Heart right ventricle (tissue), 16 donors: ENCODE data around the gene EEA1. TPM values are rescaled to one million over a fixed set of nuclear protein-coding genes. Genes with fewer than 3 reads are reported as not detected.

ENCODE experiments used
- ATAC-seq, 8 donors: fragments of 200-7000 bp; cut with Tn5 transposase; one replicate each; pipeline ENCODE4 v1.9.1; 2020; ENCODE audit warnings: mild to moderate bottlenecking in 8 of 8, moderate library complexity in 8 of 8, moderate number of reproducible peaks in 1 of 8
- DNase-seq, 2 donors: peaks; one replicate each; pipeline ENCODE4 v3.0.0-alpha.2; 2020
- H3K27ac ChIP-seq, 10 donors: fragments of 200-600 bp; sonication (generic) in 2 of 10; one replicate each; pipeline versions ENCODE4 v1.5.0 to v1.8.0; 2020 to 2022; ENCODE audit warnings: mild to moderate bottlenecking in 3 of 10
- H3K27me3 ChIP-seq, 7 donors: fragments of 200-600 bp; one replicate each; pipeline ENCODE4 v1.8.0; 2021 to 2022; ENCODE audit warnings: mild to moderate bottlenecking in 2 of 7
- H3K36me3 ChIP-seq, 9 donors: fragments of 200-600 bp; sonication (generic) in 1 of 9; one replicate each; pipeline versions ENCODE4 v1.5.0 to v1.8.0; 2020 to 2022; ENCODE audit warnings: mild to moderate bottlenecking in 2 of 9
- H3K4me1 ChIP-seq, 9 donors: fragments of 200-600 bp; sonication (generic) in 1 of 9; one replicate each; pipeline versions ENCODE4 v1.5.0 to v1.8.0; 2020 to 2022; ENCODE audit warnings: mild to moderate bottlenecking in 4 of 9
- H3K4me3 ChIP-seq, 10 donors: fragments of 200-600 bp; sonication (generic) in 2 of 10; one replicate each; pipeline versions ENCODE4 v1.5.0 to v1.8.0; 2020 to 2022; ENCODE audit warnings: mild to moderate bottlenecking in 7 of 10, moderate library complexity in 2 of 10
- H3K9me3 ChIP-seq, 11 donors: fragments of 200-600 bp in 10 of 11; sonication (generic) in 2 of 11; one replicate each; pipeline versions ENCODE4 v1.5.0 to v1.8.0; 2013 to 2022; ENCODE audit warnings: mild to moderate bottlenecking in 2 of 11, control low read depth in 1 of 11, moderate library complexity in 1 of 11
- CTCF ChIP-seq, 9 donors: fragments of 200-600 bp; sonication (generic) in 2 of 9; IDR thresholded peaks; one replicate each; pipeline versions ENCODE4 v1.5.0 to v1.8.0; 2021 to 2022; ENCODE audit warnings: antibody characterized with exemption in 9 of 9, mild to moderate bottlenecking in 5 of 9, moderate library complexity in 1 of 9
- WGBS, 2 donors: extraction: QIAGEN DNeasy Blood & Tissue Kit; methylation state at CpG; one replicate each; pipeline ENCODE4 v1.1.7; 2013; ENCODE audit warnings: inconsistent platforms in 1 of 2; 5-methylcytosine and 5-hydroxymethylcytosine counted together
- intact Hi-C, 10 donors: fragments of 100-400 bp; cut with DNase I; formaldehyde crosslinking; loops; one replicate each; pipeline versions ENCODE4 v1.11.1 to v1.14.2; 2022
- long read RNA-seq, 3 donors: library from polyadenylated mRNA; unstranded; transcript quantifications; one replicate each; pipeline ENCODE4 v2.0.0, GENCODE V29; 2020 to 2021
- polyA plus RNA-seq, 2 donors: library from polyadenylated mRNA; stranded (reverse); fragments of 200-250 nt; gene quantifications; one replicate each; pipeline ENCODE4 v1.2.3, GENCODE V29; 2013
- total RNA-seq, 10 donors: library from RNA; stranded (reverse); fragmentation: NEBNext Ultra II Directional in 3 of 10; extraction: Animal tissue kit (Norgen Biotek cat#: 25700) in 3 of 10; gene quantifications; one replicate each; pipeline versions ENCODE4 v1.2.1 to v1.2.4, GENCODE V29; 2021 to 2023
- donor health status: Arrhythmogenic right ventricular cardiomyopathy.
- donor health status: ischemic (EF 13 %, LVEDD 7.1; RV severe dilation, severe dysfunction).
- donor health status: healthy with polysubstance abuse.
- donor health status: DM: no; HTN: yes; CAD: no.
- donor health status: DM: no; HTN: no; CAD: no.
- donor health status: ischemic (EF 25% LVEDD 6.9; RV normal size, moderate dysfunction).
- donor health status: ischemic (EF 25% LVEDD 5.7; RV mildly dilated, moderate dysfunction).
- donor health status: healthy.
- donor health status: DM: yes; HTN: yes; CAD: no.
- donor health status: Ischemic cardiomyopathy.
- donor health status: ischemic (EF 35%, LVEDD 5.7; RV mildly dilated, moderate dysfunction).
- donor health status: nonischemic (EF 11% LVEDD 7.7; RV severe dilation, severe dysfunction).
- donor health status: DM: yes; HTN: yes; CAD: no.
- donor health status: PGD.
- donor health status: ischemic (EF 29% LVEDD 5.4; RV normal size, mild dysfunction).
- donor health status: nonischemic (EF 23%, LVEDD 6.1; RV moderate dilation, normal function).

EEA1 gene
- total RNA-seq: 10 to 100 TPM; 21.7 to 41.6 (median 33.8) TPM
- polyA plus RNA-seq: 1 to 10 TPM; 2.6 to 5.9 TPM
- long read RNA-seq, donor 1, partial matches to known transcripts: 25 of 28 reads
- long read RNA-seq, donor 1, other reads (novel, unspliced or antisense): 3 of 28 reads
- long read RNA-seq, donor 2, partial matches to known transcripts: 29 of 31 reads
- long read RNA-seq, donor 2, other reads (novel, unspliced or antisense): 2 of 31 reads
- long read RNA-seq, donor 3, partial matches to known transcripts: 46 of 53 reads
- long read RNA-seq, donor 3, other reads (novel, unspliced or antisense): 7 of 53 reads

- H3K9me3 ChIP-seq: no peaks in the 10 kb centered on the region
- H3K4me3 ChIP-seq: peak within 1 kb of the TSS; percentile 66 to 94 (median 87)
- H3K36me3 ChIP-seq: no peaks in the 10 kb centered on the region
- DNase-seq: peak; percentile 97 to 98
- ATAC-seq: peak; percentile 95 to 98 (median 95)
- H3K27me3 ChIP-seq: no peaks in the 10 kb centered on the region
- H3K4me1 ChIP-seq: peaks cover 0 to 51% (median 43%) of the 10 kb centered on the region in 9 donors
- peak in 5 of 9 donors; percentile 7 to 56 (median 41) for TF ChIP-seq CTCF (IDR thresholded peaks at IDR 0.05)
- WGBS, 2 donors: 0% methylated on average over 76 to 98 of the region's 98 CpGs
- intact Hi-C loops: loop anchor here in 8 of 10 donors (5.0 to 10.0 kb wide), 7 partner anchors 67 to 424 kb away; no protein-coding TSS in a partner anchor
- H3K27ac ChIP-seq: peak within 1 kb of the TSS; percentile 92 to 99 (median 97)
Observed at GRCh38 chr12:92928962-92929915, at the start of gene EEA1. Gene EEA1 (minus strand): TSS chr12:92929295. CDS start chr12:92929066, 229 bp downstream.

- intact Hi-C loops: no loop called here
- DNase-seq: no peak
- H3K36me3 ChIP-seq: no peaks in the 10 kb centered on the region
- 97 to 100% methylated on average over 2 of the region's 2 CpGs for WGBS, 2 donors
- no peaks in the 10 kb centered on the region for H3K27me3 ChIP-seq
- peak in 1 of 8 donors; percentile 19 for ATAC-seq
- TF ChIP-seq CTCF (IDR thresholded peaks at IDR 0.05): no peak
- H3K27ac ChIP-seq: no peak overlapping the region
- H3K9me3 ChIP-seq: peaks cover 0 to 47% (median 7%) of the 10 kb centered on the region in 11 donors
- no peak overlapping the region for H3K4me3 ChIP-seq
- peaks cover 0 to 9% (median 0%) of the 10 kb centered on the region in 9 donors for H3K4me1 ChIP-seq
Observed at GRCh38 chr12:92978607-92979006, 49.5 kb upstream of the EEA1 start.

GRCh38 chr12:92977326-92977725 lies 48.2 kb upstream of the EEA1 start:
- ATAC-seq: peak in 2 of 8 donors; percentile 33 to 37

More at GRCh38 chr12:92977326-92977725, 48.2 kb upstream of the EEA1 start:
- no peak for TF ChIP-seq CTCF (IDR thresholded peaks at IDR 0.05)
- no peak for DNase-seq
- H3K9me3 ChIP-seq: peaks cover 0 to 36% (median 7%) of the 10 kb centered on the region in 11 donors
- WGBS, 2 donors: 58 to 67% methylated on average over 5 of the region's 5 CpGs
- no peak overlapping the region for H3K4me3 ChIP-seq
- no peaks in the 10 kb centered on the region for H3K36me3 ChIP-seq
- H3K4me1 ChIP-seq: peaks cover 0 to 19% (median 0%) of the 10 kb centered on the region in 9 donors
- intact Hi-C loops: loop anchor here in 1 of 10 donors (2.0 kb wide), 1 partner anchor 79 kb away; no protein-coding TSS in a partner anchor
- no peaks in the 10 kb centered on the region for H3K27me3 ChIP-seq
- H3K27ac ChIP-seq: peak overlapping the region in 1 of 10 donors; percentile 19
